GM12891 (cell line): ENCODE measurements around the gene C2orf80.

Experiments
- POLR2A ChIP-seq: IDR thresholded peaks from 2 replicates; pipeline ENCODE4 v1.6.1; 2011; ENCODE audit warnings: low read depth, low read length, control low read depth
- POLR2AphosphoS5 ChIP-seq: IDR thresholded peaks from 2 replicates; pipeline ENCODE4 v1.6.1; 2011; ENCODE audit warnings: low read depth, low read length, control low read depth
- POU2F2 ChIP-seq: IDR thresholded peaks from 2 replicates; pipeline ENCODE4 v1.6.1; 2011; ENCODE audit warnings: low read depth, mild to moderate bottlenecking, control low read depth, low read length, moderate library complexity
- SPI1 ChIP-seq: IDR thresholded peaks from 2 replicates; pipeline ENCODE4 v1.6.1; 2011; ENCODE audit warnings: low read depth, low read length, control low read depth
- TAF1 ChIP-seq: IDR thresholded peaks from 2 replicates; pipeline ENCODE4 v1.6.1; 2011; ENCODE audit warnings: low read depth, low read length, control low read depth

DNA sequence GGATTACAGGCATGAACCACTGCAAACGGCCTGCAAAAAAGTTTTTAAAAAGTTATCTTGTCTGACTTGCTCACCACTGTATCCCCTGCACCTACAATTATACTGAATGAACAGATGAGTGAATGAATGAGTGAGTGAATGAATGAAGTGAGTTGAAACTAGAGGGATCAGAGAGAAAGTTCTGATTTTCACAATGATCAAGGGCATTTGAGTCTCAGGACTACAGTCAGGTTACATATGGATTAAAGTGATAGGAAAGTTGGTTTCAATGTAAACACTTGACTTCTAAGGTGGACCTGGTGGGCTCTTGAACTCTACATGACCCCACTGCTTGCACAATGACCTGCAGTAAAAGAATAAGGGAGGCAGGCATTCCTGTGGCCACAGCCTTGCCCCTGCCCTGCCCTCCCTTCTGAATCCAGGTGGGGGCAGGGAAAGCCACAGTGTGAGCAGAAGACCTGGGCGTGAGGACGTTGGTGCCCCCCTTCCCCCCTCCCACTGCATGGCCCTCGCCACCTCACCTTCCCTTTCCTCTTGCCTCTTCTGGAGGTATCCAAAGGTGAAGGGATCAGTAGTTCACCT lies 10.7 kb downstream of the C2orf80 start:
- TF ChIP-seq TAF1 (no peak), POLR2A (no peak), POLR2AphosphoS5 (no peak), SPI1 (no peak), POU2F2 (no peak)
